ENCODE data around the gene ZNF605.
"Not testable (repeated sequence)": the region's sequence is repeated elsewhere in the genome, so short reads cannot be mapped to it uniquely, and the experiment has no call there.

ZNF605 gene

GRCh38 chr12:132881818-132882217 lies 74.3 kb downstream of the ZNF605 start:
- no peaks in the 10 kb centered on the region for H3K4me1 ChIP-seq (ENCODE audit: low read depth, poor library complexity, severe bottlenecking)
- no peak overlapping the region for H2AFZ ChIP-seq (ENCODE audit: low read depth)
- H4K20me1 ChIP-seq (ENCODE audit: insufficient read depth) = no peaks in the 10 kb centered on the region
- no peaks in the 10 kb centered on the region for H3K27me3 ChIP-seq (ENCODE audit: insufficient read depth, low read depth)
- no peaks in the 10 kb centered on the region for H3K79me2 ChIP-seq (ENCODE audit: insufficient read depth, low read depth)
- H3K27ac ChIP-seq = no peak overlapping the region
- H3K4me2 ChIP-seq = no peak overlapping the region
- no peak overlapping the region for H3K4me3 ChIP-seq (IDR thresholded peaks at IDR 0.05; ENCODE audit: insufficient read depth, low read depth, low read length)
- TF ChIP-seq, protein P1, sequence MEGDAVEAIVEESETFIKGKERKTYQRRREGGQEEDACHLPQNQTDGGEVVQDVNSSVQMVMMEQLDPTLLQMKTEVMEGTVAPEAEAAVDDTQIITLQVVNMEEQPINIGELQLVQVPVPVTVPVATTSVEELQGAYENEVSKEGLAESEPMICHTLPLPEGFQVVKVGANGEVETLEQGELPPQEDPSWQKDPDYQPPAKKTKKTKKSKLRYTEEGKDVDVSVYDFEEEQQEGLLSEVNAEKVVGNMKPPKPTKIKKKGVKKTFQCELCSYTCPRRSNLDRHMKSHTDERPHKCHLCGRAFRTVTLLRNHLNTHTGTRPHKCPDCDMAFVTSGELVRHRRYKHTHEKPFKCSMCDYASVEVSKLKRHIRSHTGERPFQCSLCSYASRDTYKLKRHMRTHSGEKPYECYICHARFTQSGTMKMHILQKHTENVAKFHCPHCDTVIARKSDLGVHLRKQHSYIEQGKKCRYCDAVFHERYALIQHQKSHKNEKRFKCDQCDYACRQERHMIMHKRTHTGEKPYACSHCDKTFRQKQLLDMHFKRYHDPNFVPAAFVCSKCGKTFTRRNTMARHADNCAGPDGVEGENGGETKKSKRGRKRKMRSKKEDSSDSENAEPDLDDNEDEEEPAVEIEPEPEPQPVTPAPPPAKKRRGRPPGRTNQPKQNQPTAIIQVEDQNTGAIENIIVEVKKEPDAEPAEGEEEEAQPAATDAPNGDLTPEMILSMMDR (conservative IDR thresholded peaks at IDR 0.05; ENCODE audit: low read depth, low read length) = no peak
- no peaks in the 10 kb centered on the region for H3K36me3 ChIP-seq (ENCODE audit: insufficient read depth)
- H3K9ac ChIP-seq = no peak overlapping the region

- H3K36me3 ChIP-seq (ENCODE audit: insufficient read depth); H3K4me1 ChIP-seq (ENCODE audit: low read depth, poor library complexity, severe bottlenecking); H3K9ac ChIP-seq; H4K20me1 ChIP-seq (ENCODE audit: insufficient read depth); H2AFZ ChIP-seq (ENCODE audit: low read depth); H3K27ac ChIP-seq; H3K4me3 ChIP-seq (IDR thresholded peaks at IDR 0.05; ENCODE audit: insufficient read depth, low read depth, low read length); H3K4me2 ChIP-seq; H3K79me2 ChIP-seq (ENCODE audit: insufficient read depth, low read depth); H3K27me3 ChIP-seq (ENCODE audit: insufficient read depth, low read depth): not testable (repeated sequence)
Measured at GRCh38 chr12:132874620-132875019, 81.5 kb downstream of the ZNF605 start.

- Histone ChIP-seq H4K20me1 (ENCODE audit: insufficient read depth) (no peaks in the 10 kb centered on the region), H3K4me3 (IDR thresholded peaks at IDR 0.05; ENCODE audit: insufficient read depth, low read depth, low read length) (no peak overlapping the region), H3K9ac (no peak overlapping the region), H3K27me3 (ENCODE audit: insufficient read depth, low read depth) (no peaks in the 10 kb centered on the region), H3K27ac (no peak overlapping the region), H3K79me2 (ENCODE audit: insufficient read depth, low read depth) (no peaks in the 10 kb centered on the region), H3K4me2 (no peak overlapping the region), H3K36me3 (ENCODE audit: insufficient read depth) (no peaks in the 10 kb centered on the region), H3K4me1 (ENCODE audit: low read depth, poor library complexity, severe bottlenecking) (no peaks in the 10 kb centered on the region), H2AFZ (ENCODE audit: low read depth) (no peak overlapping the region)
- TF ChIP-seq, protein P1 (conservative IDR thresholded peaks at IDR 0.05; ENCODE audit: low read depth, low read length) = no peak
Measured at GRCh38 chr12:132874175-132874574, 81.9 kb downstream of the ZNF605 start.

GRCh38 chr12:132873724-132874123 lies 82.4 kb downstream of the ZNF605 start:
- H3K9ac ChIP-seq = no peak overlapping the region
- H3K27me3 ChIP-seq (ENCODE audit: insufficient read depth, low read depth) = no peaks in the 10 kb centered on the region
- H3K4me1 ChIP-seq (ENCODE audit: low read depth, poor library complexity, severe bottlenecking) = no peaks in the 10 kb centered on the region
- H2AFZ ChIP-seq (ENCODE audit: low read depth) = no peak overlapping the region
- TF ChIP-seq, protein P1 (conservative IDR thresholded peaks at IDR 0.05; ENCODE audit: low read depth, low read length) = no peak
- no peaks in the 10 kb centered on the region for H3K79me2 ChIP-seq (ENCODE audit: insufficient read depth, low read depth)
- no peak overlapping the region for H3K4me2 ChIP-seq
- H3K36me3 ChIP-seq (ENCODE audit: insufficient read depth) = no peaks in the 10 kb centered on the region
- H3K4me3 ChIP-seq (IDR thresholded peaks at IDR 0.05; ENCODE audit: insufficient read depth, low read depth, low read length) = no peak overlapping the region
- H3K27ac ChIP-seq = no peak overlapping the region
- no peaks in the 10 kb centered on the region for H4K20me1 ChIP-seq (ENCODE audit: insufficient read depth)

DNA sequence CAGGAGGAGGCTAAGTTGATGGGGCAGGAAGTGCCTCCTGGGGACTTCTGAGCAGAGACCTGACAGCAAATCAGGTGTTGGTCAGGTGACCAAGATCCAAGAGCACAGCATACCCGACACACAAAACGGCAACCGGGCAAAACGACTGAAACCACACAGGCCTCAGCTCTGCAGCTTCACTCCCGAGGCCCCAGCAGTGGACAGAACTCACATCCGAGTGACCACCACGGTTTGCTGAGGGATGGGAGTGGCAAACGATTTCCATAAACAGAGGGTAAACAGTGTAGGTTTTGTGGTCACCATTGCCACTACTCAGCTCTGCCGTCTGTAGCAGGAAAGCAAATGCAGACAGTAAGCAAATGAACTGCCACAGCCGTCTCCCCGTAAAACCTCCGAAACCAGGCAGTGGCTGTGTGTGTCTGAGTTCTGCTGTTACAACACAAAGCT lies 83.1 kb downstream of the ZNF605 start:
- no peaks in the 10 kb centered on the region for H3K36me3 ChIP-seq (ENCODE audit: insufficient read depth)
- no peaks in the 10 kb centered on the region for H4K20me1 ChIP-seq (ENCODE audit: insufficient read depth)

More for the DNA sequence above, 83.1 kb downstream of the ZNF605 start:
- H3K4me1 ChIP-seq (ENCODE audit: low read depth, poor library complexity, severe bottlenecking) = no peaks in the 10 kb centered on the region
- no peaks in the 10 kb centered on the region for H3K27me3 ChIP-seq (ENCODE audit: insufficient read depth, low read depth)
- no peak overlapping the region for H3K4me2 ChIP-seq
- H3K79me2 ChIP-seq (ENCODE audit: insufficient read depth, low read depth) = no peaks in the 10 kb centered on the region
- H3K9ac ChIP-seq = no peak overlapping the region
- H3K4me3 ChIP-seq (IDR thresholded peaks at IDR 0.05; ENCODE audit: insufficient read depth, low read depth, low read length) = no peak overlapping the region
- TF ChIP-seq, protein P1 (conservative IDR thresholded peaks at IDR 0.05; ENCODE audit: low read depth, low read length) = no peak
- no peak overlapping the region for H2AFZ ChIP-seq (ENCODE audit: low read depth)
- H3K27ac ChIP-seq = no peak overlapping the region

All from KMS-11 (cell line).